HCT116 (cell line): ENCODE measurements around the gene TRPM3. TPM values are rescaled to one million over a fixed set of nuclear protein-coding genes. Genes with fewer than 3 reads are reported as not detected.

Experiments used
- ATAC-seq: fragments of 200-7000 bp; cut with Tn5 transposase; 2 replicates; pipeline ENCODE4 v1.9.1; 2020; ENCODE audit warnings: mild to moderate bottlenecking, moderate library complexity
- BruUV-seq: library from RNA; stranded (reverse); fragments of 400-500 nt; replicated peaks from 2 replicates; lab custom pipeline; 2021; lab: Mats Ljungman, UMichigan
- CTCF ChIA-PET: fragments of 300-600 bp; sonication (Branson Sonifier 250); formaldehyde crosslinking; loops from one replicate; lab custom pipeline; 2021; ENCODE audit warnings: antibody characterized with exemption; lab: Charles Lee
- POLR2A ChIA-PET: fragments of 300-600, 350-600 bp; sonication (Branson Sonifier 250); formaldehyde crosslinking; loops from one replicate; lab custom pipeline; 2021; ENCODE audit warnings: antibody characterized with exemption; lab: Charles Lee
- RAD21 ChIA-PET, 2 experiments: fragments of 300-600 bp; sonication (Branson Sonifier 250); formaldehyde crosslinking; loops; one replicate each; lab custom pipeline; 2023; ENCODE audit warnings: low total read pairs in 2 of 2; ENCODE audit not compliant: uncharacterized antibody in 2 of 2, unreplicated experiment in 2 of 2, low non-redundant PET in 1 of 2; lab: Charles Lee
- DNase-seq: peaks from one replicate; pipeline ENCODE4 v3.0.0-alpha.2; 2010; ENCODE audit warnings: low read depth, low spot score
- H2AFZ ChIP-seq: fragments of 200-600 bp; shearing (Covaris generic), sonication (generic); 2 replicates; pipeline ENCODE4 v1.6.1; 2017; ENCODE audit warnings: low read depth, mixed run types, mixed read lengths, antibody characterized with exemption, low read length; ENCODE audit not compliant: poor library complexity, severe bottlenecking
- H3K27ac ChIP-seq: 2 replicates; pipeline ENCODE4 v1.5.1; 2012; ENCODE audit warnings: low read depth, low read length
- H3K27me3 ChIP-seq: fragments of 200-600 bp; sonication (generic); 2 replicates; pipeline ENCODE4 v1.6.1; 2016; ENCODE audit warnings: mixed run types, low read length, mixed read lengths; ENCODE audit not compliant: insufficient read depth
- H3K36me3 ChIP-seq, 2 experiments: fragments of 200-500 bp in 1 of 2; fragments of 200-600 bp in 1 of 2; sonication (Bioruptor generic) in 1 of 2; sonication (generic) in 1 of 2; 2 replicates each; pipeline versions ENCODE4 v1.5.1 to v1.6.1; 2014 to 2016; ENCODE audit warnings: low read length in 2 of 2, inconsistent platforms in 1 of 2, mixed read lengths in 1 of 2, mixed run types in 1 of 2; ENCODE audit not compliant: insufficient read depth in 2 of 2, control insufficient read depth in 1 of 2
- H3K4me1 ChIP-seq, 2 experiments: fragments of 200-600 bp in 1 of 2; sonication (generic) in 1 of 2; 2 replicates each; pipeline versions ENCODE4 v1.5.1 to v1.6.1; 2012 to 2017; ENCODE audit warnings: low read length in 2 of 2, inconsistent platforms in 1 of 2, mild to moderate bottlenecking in 1 of 2, mixed read lengths in 1 of 2, mixed run types in 1 of 2, moderate library complexity in 1 of 2; ENCODE audit not compliant: insufficient read depth in 2 of 2, control insufficient read depth in 1 of 2
- H3K4me2 ChIP-seq: fragments of 200-600 bp; sonication (generic); 2 replicates; pipeline ENCODE4 v1.6.1; 2017; ENCODE audit warnings: mixed run types, low read length, mixed read lengths
- H3K4me3 ChIP-seq, 2 experiments: fragments of 200-600 bp in 1 of 2; sonication (generic) in 1 of 2; replicated peaks in 1 of 2; 2 replicates each; pipeline ENCODE4 v1.5.1; 2011 to 2016; ENCODE audit warnings: low read length in 2 of 2, control low read depth in 1 of 2, low read depth in 1 of 2, mild to moderate bottlenecking in 1 of 2, mixed read lengths in 1 of 2, mixed run types in 1 of 2
- H3K79me2 ChIP-seq: fragments of 200-600 bp; sonication (generic); 2 replicates; pipeline ENCODE4 v1.6.1; 2017; ENCODE audit warnings: mild to moderate bottlenecking, mixed run types, low read length, moderate library complexity, mixed read lengths; ENCODE audit not compliant: insufficient read depth
- H3K9ac ChIP-seq: fragments of 200-600 bp; sonication (generic); 2 replicates; pipeline ENCODE4 v1.6.1; 2016; ENCODE audit warnings: low read length, mixed read lengths
- H3K9me2 ChIP-seq: fragments of 200-600 bp; sonication (generic), shearing (Covaris generic); 2 replicates; pipeline ENCODE4 v1.6.1; 2017; ENCODE audit warnings: mixed run types, mild to moderate bottlenecking, moderate library complexity; ENCODE audit not compliant: insufficient read depth
- H3K9me3 ChIP-seq, 2 experiments: fragments of 200-500 bp in 1 of 2; fragments of 200-600 bp in 1 of 2; sonication (Bioruptor generic) in 1 of 2; sonication (generic) in 1 of 2; 2 replicates each; pipeline ENCODE4 v1.6.1; 2014 to 2017; ENCODE audit warnings: low read length in 2 of 2, mixed read lengths in 2 of 2, inconsistent platforms in 1 of 2, low read depth in 1 of 2, mild to moderate bottlenecking in 1 of 2, mixed run types in 1 of 2, moderate library complexity in 1 of 2; ENCODE audit not compliant: control insufficient read depth in 1 of 2, insufficient read depth in 1 of 2
- H4K20me1 ChIP-seq: fragments of 200-600 bp; sonication (generic), shearing (Covaris generic); 2 replicates; pipeline ENCODE4 v1.6.1; 2017; ENCODE audit warnings: mixed run types, mild to moderate bottlenecking, moderate library complexity; ENCODE audit not compliant: insufficient read depth
- CBX3 ChIP-seq: IDR thresholded peaks from 2 replicates; pipeline ENCODE4 v1.6.1; 2012; ENCODE audit warnings: low read depth
- ELF1 ChIP-seq: IDR thresholded peaks from 2 replicates; pipeline ENCODE4 v1.6.1; 2012; ENCODE audit warnings: low read depth, borderline replicate concordance
- FOSL1 ChIP-seq: IDR thresholded peaks from 2 replicates; pipeline ENCODE4 v1.6.1; 2012; ENCODE audit warnings: low read depth
- JUND ChIP-seq: IDR thresholded peaks from 2 replicates; pipeline ENCODE4 v1.6.1; 2012
- POLR2A ChIP-seq: IDR thresholded peaks from 2 replicates; pipeline ENCODE4 v1.7.0; 2011; ENCODE audit warnings: borderline replicate concordance; ENCODE audit not compliant: insufficient read depth, insufficient read length; ENCODE audit errors: extremely low read depth
- POLR2AphosphoS5 ChIP-seq: IDR thresholded peaks from 2 replicates; pipeline ENCODE4 v1.6.1; 2011; ENCODE audit warnings: mild to moderate bottlenecking, low read depth, low read length, moderate library complexity
- RAD21 ChIP-seq: IDR thresholded peaks from 2 replicates; pipeline ENCODE4 v1.6.1; 2012; ENCODE audit warnings: low read depth, mild to moderate bottlenecking
- SRF ChIP-seq: IDR thresholded peaks from 2 replicates; pipeline ENCODE4 v1.6.1; 2012; ENCODE audit warnings: low read depth
- TCF7L2 ChIP-seq: IDR thresholded peaks from 2 replicates; pipeline ENCODE4 v1.7.0; 2011; ENCODE audit warnings: borderline replicate concordance, inconsistent platforms; ENCODE audit not compliant: insufficient read depth, insufficient read length; ENCODE audit errors: extremely low read depth
- YY1 ChIP-seq: IDR thresholded peaks from 2 replicates; pipeline ENCODE4 v1.6.1; 2011; ENCODE audit warnings: low read length, low read depth, moderate library complexity, mild to moderate bottlenecking; ENCODE audit not compliant: insufficient replicate concordance; ENCODE audit errors: extremely low read depth
- ZFX ChIP-seq: fragments of 450-650 bp; IDR thresholded peaks from 2 replicates; pipeline ENCODE4 v1.6.1; 2017
- ZNF274 ChIP-seq: fragments of 200-500 bp; sonication (Bioruptor generic); IDR thresholded peaks from 2 replicates; pipeline ENCODE4 v1.6.1; 2014; ENCODE audit warnings: mild to moderate bottlenecking, low read depth, low read length, inconsistent platforms
- intact Hi-C: fragments of 100-400 bp; cut with micrococcal nuclease; formaldehyde crosslinking; loops from 2 replicates; pipeline ENCODE4 v1.10.0; 2022
- total RNA-seq: library from RNA; stranded (reverse); gene quantifications from one replicate; pipeline ENCODE4 v1.2.1, GENCODE V29; 2021; ENCODE audit not compliant: unreplicated experiment
- TF ChIP-seq, protein P1 (sequence below): IDR thresholded peaks from 2 replicates; pipeline ENCODE4 v1.6.1; 2012; ENCODE audit warnings: low read depth
- TF ChIP-seq, protein P2 (sequence below): IDR thresholded peaks from 2 replicates; pipeline ENCODE4 v1.6.1; 2011; ENCODE audit warnings: mild to moderate bottlenecking, low read length, moderate library complexity; ENCODE audit not compliant: insufficient replicate concordance; ENCODE audit errors: extremely low read depth

TRPM3 gene
- total RNA-seq, 1 experiment from 2014 or later: not detected

DNA sequence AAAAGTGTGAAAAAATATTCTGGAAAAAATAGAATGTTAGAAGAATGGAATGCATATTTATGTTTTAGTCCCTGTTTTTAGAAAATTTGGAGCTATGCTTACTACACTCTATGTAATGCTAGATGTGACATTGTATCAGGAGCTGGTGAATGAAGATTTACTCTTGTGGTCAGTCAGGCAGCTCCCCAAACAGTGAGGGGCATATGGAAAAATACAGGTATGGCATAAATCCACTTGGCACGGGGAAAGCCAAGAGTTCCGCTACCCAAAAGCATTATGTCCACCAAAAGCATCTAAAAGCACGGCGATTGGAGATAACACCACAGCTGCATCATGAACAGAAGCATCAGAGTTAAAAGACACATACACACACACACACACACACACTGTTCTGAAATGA, 486.7 kb downstream of the TRPM3 start:
- H3K9me2 ChIP-seq: no peaks in the 10 kb centered on the region
- RAD21 ChIA-PET: interaction anchor here in 1 of 2 experiments (0.6 kb wide), 1 partner anchor 372 kb away, joined by 5 read pairs; no protein-coding TSS in a partner anchor
- H3K4me2 ChIP-seq: no peak overlapping the region
- H2AFZ ChIP-seq: no peak overlapping the region
- H3K4me1 ChIP-seq: no peaks in the 10 kb centered on the region
- TF ChIP-seq, protein P1, sequence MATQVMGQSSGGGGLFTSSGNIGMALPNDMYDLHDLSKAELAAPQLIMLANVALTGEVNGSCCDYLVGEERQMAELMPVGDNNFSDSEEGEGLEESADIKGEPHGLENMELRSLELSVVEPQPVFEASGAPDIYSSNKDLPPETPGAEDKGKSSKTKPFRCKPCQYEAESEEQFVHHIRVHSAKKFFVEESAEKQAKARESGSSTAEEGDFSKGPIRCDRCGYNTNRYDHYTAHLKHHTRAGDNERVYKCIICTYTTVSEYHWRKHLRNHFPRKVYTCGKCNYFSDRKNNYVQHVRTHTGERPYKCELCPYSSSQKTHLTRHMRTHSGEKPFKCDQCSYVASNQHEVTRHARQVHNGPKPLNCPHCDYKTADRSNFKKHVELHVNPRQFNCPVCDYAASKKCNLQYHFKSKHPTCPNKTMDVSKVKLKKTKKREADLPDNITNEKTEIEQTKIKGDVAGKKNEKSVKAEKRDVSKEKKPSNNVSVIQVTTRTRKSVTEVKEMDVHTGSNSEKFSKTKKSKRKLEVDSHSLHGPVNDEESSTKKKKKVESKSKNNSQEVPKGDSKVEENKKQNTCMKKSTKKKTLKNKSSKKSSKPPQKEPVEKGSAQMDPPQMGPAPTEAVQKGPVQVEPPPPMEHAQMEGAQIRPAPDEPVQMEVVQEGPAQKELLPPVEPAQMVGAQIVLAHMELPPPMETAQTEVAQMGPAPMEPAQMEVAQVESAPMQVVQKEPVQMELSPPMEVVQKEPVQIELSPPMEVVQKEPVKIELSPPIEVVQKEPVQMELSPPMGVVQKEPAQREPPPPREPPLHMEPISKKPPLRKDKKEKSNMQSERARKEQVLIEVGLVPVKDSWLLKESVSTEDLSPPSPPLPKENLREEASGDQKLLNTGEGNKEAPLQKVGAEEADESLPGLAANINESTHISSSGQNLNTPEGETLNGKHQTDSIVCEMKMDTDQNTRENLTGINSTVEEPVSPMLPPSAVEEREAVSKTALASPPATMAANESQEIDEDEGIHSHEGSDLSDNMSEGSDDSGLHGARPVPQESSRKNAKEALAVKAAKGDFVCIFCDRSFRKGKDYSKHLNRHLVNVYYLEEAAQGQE: no peak
- TF ChIP-seq SRF: no peak
- TF ChIP-seq ELF1: no peak
- TF ChIP-seq TCF7L2: no peak
- TF ChIP-seq CBX3: no peak
- no peak for TF ChIP-seq FOSL1
- TF ChIP-seq POLR2AphosphoS5: no peak
- no peak for TF ChIP-seq RAD21
- no peak for TF ChIP-seq POLR2A
- no peak for TF ChIP-seq ZNF274
- no peak for TF ChIP-seq ZFX
- TF ChIP-seq, protein P2, sequence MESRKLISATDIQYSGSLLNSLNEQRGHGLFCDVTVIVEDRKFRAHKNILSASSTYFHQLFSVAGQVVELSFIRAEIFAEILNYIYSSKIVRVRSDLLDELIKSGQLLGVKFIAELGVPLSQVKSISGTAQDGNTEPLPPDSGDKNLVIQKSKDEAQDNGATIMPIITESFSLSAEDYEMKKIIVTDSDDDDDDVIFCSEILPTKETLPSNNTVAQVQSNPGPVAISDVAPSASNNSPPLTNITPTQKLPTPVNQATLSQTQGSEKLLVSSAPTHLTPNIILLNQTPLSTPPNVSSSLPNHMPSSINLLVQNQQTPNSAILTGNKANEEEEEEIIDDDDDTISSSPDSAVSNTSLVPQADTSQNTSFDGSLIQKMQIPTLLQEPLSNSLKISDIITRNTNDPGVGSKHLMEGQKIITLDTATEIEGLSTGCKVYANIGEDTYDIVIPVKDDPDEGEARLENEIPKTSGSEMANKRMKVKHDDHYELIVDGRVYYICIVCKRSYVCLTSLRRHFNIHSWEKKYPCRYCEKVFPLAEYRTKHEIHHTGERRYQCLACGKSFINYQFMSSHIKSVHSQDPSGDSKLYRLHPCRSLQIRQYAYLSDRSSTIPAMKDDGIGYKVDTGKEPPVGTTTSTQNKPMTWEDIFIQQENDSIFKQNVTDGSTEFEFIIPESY: no peak
- TF ChIP-seq YY1: no peak
- no peak for TF ChIP-seq JUND
- TF ChIP-seq, all 23 proteins: peak for 0
- Histone ChIP-seq H3K79me2 (no peaks in the 10 kb centered on the region), H3K36me3 (no peaks in the 10 kb centered on the region), H3K27me3 (peaks cover 9% of the 10 kb centered on the region; the same call in 1 of the 2 replicates), H4K20me1 (no peaks in the 10 kb centered on the region), H3K9me3 (no peaks in the 10 kb centered on the region), H3K4me3 (no peak overlapping the region), H3K9ac (no peak overlapping the region), H3K27ac (no peak overlapping the region)
- ChIA-PET POLR2A (no interaction called here), CTCF (interaction anchor here (0.8 kb wide), 1 partner anchor 522 kb away, joined by 3 read pairs; no protein-coding TSS in a partner anchor)
- BruUV-seq: no TSS peak
- intact Hi-C loops: loop anchor here (10.0 kb wide), 1 partner anchor 1180 kb away; no protein-coding TSS in a partner anchor
- ATAC-seq: no peak
- DNase-seq: no peak
